H1 (cell line): ENCODE measurements around the gene NKX2-1. TPM values are rescaled to one million over a fixed set of nuclear protein-coding genes. Genes with fewer than 3 reads are reported as not detected.
A peak's percentile ranks its signal among the peaks of the same experiment; 100 is the strongest.

Experiments
- CTCF ChIA-PET: fragments of 300-600 bp; sonication (Branson Sonifier 250); formaldehyde crosslinking; loops from one replicate; lab custom pipeline; 2021; ENCODE audit not compliant: partially characterized antibody; lab: Charles Lee
- POLR2A ChIA-PET: fragments of 300-600 bp; sonication (Branson Sonifier 250); formaldehyde crosslinking; loops from one replicate; lab custom pipeline; 2021; ENCODE audit warnings: inconsistent platforms; ENCODE audit not compliant: partially characterized antibody; lab: Charles Lee
- DNase-seq, 2 experiments: peaks; one replicate each; pipeline versions ENCODE4 v3.0.0 to v3.0.0-alpha.2; 2010 to 2022; ENCODE audit warnings: low spot score in 2 of 2, low read depth in 1 of 2, mixed read lengths in 1 of 2
- FAIRE-seq: peaks from 2 replicates; lab custom pipeline; 2011; peaks lifted over from hg19 to GRCh38; lab: Jason Lieb, UNC
- H2AFZ ChIP-seq: 2 replicates; pipeline ENCODE4 v1.8.1; 2012; ENCODE audit warnings: low read length, inconsistent platforms
- H2AK5ac ChIP-seq: 2 replicates; pipeline ENCODE4 v1.6.1; 2013; ENCODE audit warnings: low read depth, low read length
- H2BK120ac ChIP-seq: replicated peaks from 2 replicates; pipeline ENCODE3; 2013; ENCODE audit warnings: low read depth, low read length, inconsistent platforms
- H2BK12ac ChIP-seq: 2 replicates; pipeline ENCODE4 v1.6.1; 2013; ENCODE audit warnings: low read depth, low read length
- H2BK15ac ChIP-seq: 2 replicates; pipeline ENCODE4 v1.6.1; 2013; ENCODE audit warnings: low read length
- H2BK20ac ChIP-seq: 2 replicates; pipeline ENCODE4 v1.6.1; 2013; ENCODE audit warnings: low read length
- H2BK5ac ChIP-seq: 2 replicates; pipeline ENCODE4 v1.6.1; 2013; ENCODE audit warnings: low read depth, low read length
- H3K14ac ChIP-seq: 2 replicates; pipeline ENCODE4 v1.6.1; 2013; ENCODE audit warnings: inconsistent platforms; ENCODE audit not compliant: insufficient read length
- H3K18ac ChIP-seq: 2 replicates; pipeline ENCODE4 v1.6.1; 2013; ENCODE audit warnings: low read length; ENCODE audit errors: extremely low read depth
- H3K23ac ChIP-seq: 2 replicates; pipeline ENCODE4 v1.6.1; 2013; ENCODE audit warnings: inconsistent platforms; ENCODE audit not compliant: insufficient read length
- H3K23me2 ChIP-seq: 2 replicates; pipeline ENCODE4 v1.6.1; 2013; ENCODE audit warnings: low read depth, low read length
- H3K27ac ChIP-seq: 2 replicates; pipeline ENCODE4 v1.6.1; 2011; ENCODE audit warnings: low read depth, low read length, inconsistent platforms
- H3K27me3 ChIP-seq, 4 experiments: replicated peaks in 1 of 4; 1 replicate in 1 of 4; 2 replicates in 3 of 4; pipeline versions ENCODE4 v1.6.1 to v1.8.1; 2011 to 2013; ENCODE audit warnings: low read length in 3 of 4, mild to moderate bottlenecking in 3 of 4, inconsistent platforms in 2 of 4, mixed read lengths in 2 of 4, moderate library complexity in 1 of 4; ENCODE audit not compliant: control insufficient read depth in 3 of 4, insufficient read depth in 3 of 4; ENCODE audit errors: extremely low read depth in 1 of 4
- H3K36me3 ChIP-seq, 4 experiments: 2 replicates each; pipeline versions ENCODE4 v1.6.1 to v1.8.1; 2011 to 2013; ENCODE audit warnings: mild to moderate bottlenecking in 4 of 4, low read length in 3 of 4, moderate library complexity in 2 of 4, control low read depth in 1 of 4, inconsistent platforms in 1 of 4; ENCODE audit not compliant: insufficient read depth in 4 of 4, control insufficient read depth in 2 of 4
- H3K4ac ChIP-seq: replicated peaks from 2 replicates; pipeline ENCODE3; 2013; ENCODE audit warnings: low read length, low read depth, mixed read lengths, inconsistent platforms; ENCODE audit not compliant: insufficient read length
- H3K4me1 ChIP-seq, 4 experiments: replicated peaks in 1 of 4; 1 replicate in 1 of 4; 2 replicates in 3 of 4; pipeline versions ENCODE4 v1.6.1 to v1.8.1; 2011 to 2013; ENCODE audit warnings: low read length in 3 of 4, inconsistent platforms in 2 of 4, mixed read lengths in 1 of 4; ENCODE audit not compliant: insufficient read depth in 4 of 4, control insufficient read depth in 3 of 4
- H3K4me2 ChIP-seq, 2 experiments: 2 replicates each; pipeline versions ENCODE4 v1.6.1 to v1.8.1; 2011 to 2013; ENCODE audit warnings: low read depth in 2 of 2, low read length in 2 of 2, control low read depth in 1 of 2, inconsistent platforms in 1 of 2, mild to moderate bottlenecking in 1 of 2; ENCODE audit not compliant: insufficient read depth in 1 of 2
- H3K4me3 ChIP-seq, 4 experiments: fragments of 200-600, 300-600 bp in 1 of 4; sonication (generic), shearing (Covaris generic), sonication (Bioruptor Twin) in 1 of 4; 2 replicates each; pipeline versions ENCODE4 v1.5.1 to v1.8.1; 2011 to 2016; ENCODE audit warnings: low read length in 4 of 4, low read depth in 3 of 4, control low read depth in 2 of 4, inconsistent platforms in 2 of 4, mild to moderate bottlenecking in 2 of 4, mixed read lengths in 1 of 4, moderate library complexity in 1 of 4; ENCODE audit not compliant: insufficient read depth in 2 of 4; ENCODE audit errors: extremely low read depth in 1 of 4
- H3K56ac ChIP-seq: replicated peaks from 2 replicates; pipeline ENCODE3; 2013; ENCODE audit warnings: low read depth, mild to moderate bottlenecking, mixed read lengths, low read length, inconsistent platforms; ENCODE audit not compliant: insufficient read length
- H3K79me1 ChIP-seq: 2 replicates; pipeline ENCODE4 v1.6.1; 2013; ENCODE audit warnings: low read depth, low read length, control low read depth
- H3K79me2 ChIP-seq, 2 experiments: 2 replicates each; pipeline versions ENCODE4 v1.6.1 to v1.8.1; 2012 to 2013; ENCODE audit warnings: low read length in 2 of 2, mild to moderate bottlenecking in 2 of 2, inconsistent platforms in 1 of 2; ENCODE audit not compliant: insufficient read depth in 2 of 2, control insufficient read depth in 1 of 2
- H3K9ac ChIP-seq, 4 experiments: replicated peaks in 1 of 4; 1 replicate in 1 of 4; 2 replicates in 3 of 4; pipeline versions ENCODE4 v1.6.1 to v1.8.1; 2011 to 2013; ENCODE audit warnings: low read depth in 3 of 4, low read length in 3 of 4, control low read depth in 2 of 4, mild to moderate bottlenecking in 2 of 4, moderate library complexity in 2 of 4, inconsistent platforms in 1 of 4; ENCODE audit errors: extremely low read depth in 1 of 4
- H3K9me3 ChIP-seq, 2 experiments: 2 replicates each; pipeline versions ENCODE4 v1.6.1 to v1.8.1; 2012 to 2013; ENCODE audit warnings: mild to moderate bottlenecking in 2 of 2, moderate library complexity in 2 of 2, control low read depth in 1 of 2, inconsistent platforms in 1 of 2, low read depth in 1 of 2, low read length in 1 of 2, mixed read lengths in 1 of 2; ENCODE audit not compliant: insufficient read depth in 2 of 2
- H4K20me1 ChIP-seq, 2 experiments: replicated peaks in 1 of 2; 2 replicates each; pipeline versions ENCODE3 to v1.8.1; 2011 to 2013; ENCODE audit warnings: inconsistent platforms in 2 of 2, low read length in 2 of 2, mild to moderate bottlenecking in 1 of 2; ENCODE audit not compliant: insufficient read depth in 2 of 2, control insufficient read depth in 1 of 2
- H4K5ac ChIP-seq: 2 replicates; pipeline ENCODE4 v1.6.1; 2013; ENCODE audit warnings: low read length, low read depth, mixed read lengths, inconsistent platforms; ENCODE audit not compliant: insufficient read length
- H4K8ac ChIP-seq: 2 replicates; pipeline ENCODE4 v1.8.0; 2013; ENCODE audit warnings: mild to moderate bottlenecking, moderate library complexity, low read length, inconsistent platforms; ENCODE audit not compliant: insufficient read depth; ENCODE audit errors: extremely low read depth
- H4K91ac ChIP-seq: replicated peaks from 2 replicates; pipeline ENCODE3; 2013; ENCODE audit warnings: low read length, mixed read lengths, inconsistent platforms; ENCODE audit not compliant: insufficient read length
- EZH2 ChIP-seq: fragments of 200-600 bp; sonication (generic); IDR thresholded peaks from 2 replicates; pipeline ENCODE4 v1.7.1; 2012; ENCODE audit warnings: low read depth, mild to moderate bottlenecking, moderate library complexity, low read length, inconsistent platforms; ENCODE audit not compliant: severe bottlenecking
- TEAD4 ChIP-seq: IDR thresholded peaks from 2 replicates; pipeline ENCODE4 v1.6.1; 2012; ENCODE audit warnings: low read depth, low read length, inconsistent platforms, mixed read lengths
- WGBS, 2 experiments: shearing (Covaris generic) in 1 of 2; methylation state at CpG; one replicate each; pipeline versions ENCODE4 v1.1.6 to v1.1.7; 2013 to 2015; ENCODE audit warnings: low lambda C conversion rate in 2 of 2, mixed read lengths in 2 of 2, inconsistent platforms in 1 of 2, low coverage in 1 of 2, missing lambda C conversion rate in 1 of 2; ENCODE audit not compliant: insufficient replicate concordance in 2 of 2, insufficient coverage in 1 of 2, insufficient read length in 1 of 2; ENCODE audit errors: extremely low coverage in 1 of 2, missing lambda C conversion rate in 1 of 2; 5-methylcytosine and 5-hydroxymethylcytosine counted together
- polyA plus RNA-seq, 7 experiments: library from polyadenylated mRNA; depleted of rRNA in 3 of 7; stranded (reverse) in 5 of 7; unstranded in 2 of 7; fragments of >200 nt in 5 of 7; fragments of 200-250 nt in 2 of 7; gene quantifications; 1 replicate in 5 of 7; 2 replicates in 1 of 7; 4 replicates in 1 of 7; pipeline versions ENCODE4 v1.2.1 to v1.2.3, GENCODE V29; 2011 to 2013; ENCODE audit warnings: missing spikeins in 2 of 7, mixed read lengths in 2 of 7
- total RNA-seq: library from RNA; stranded (reverse); fragmentation: NEBNext Ultra II Directional; extraction: Animal tissue kit (Norgen Biotek cat#: 25700); gene quantifications from 2 replicates; pipeline ENCODE4 v1.2.1, GENCODE V29; 2021

Gene NKX2-1
- total and polyA plus RNA-seq, 2 of the 8 experiments (the other 6 are each of a cell fraction or from before 2014, with no cell fraction given): not detected

GRCh38 chr14:36555998-36556743, 36.1 kb upstream of the NKX2-1 start:
- Histone ChIP-seq H4K5ac (no peak overlapping the region), H3K23ac (no peak overlapping the region), H3K4me2 (no peak overlapping the region), H4K8ac (no peak overlapping the region), H4K91ac (no peak overlapping the region), H3K23me2 (no peaks in the 10 kb centered on the region), H3K27me3 (peaks cover 0 to 2% (median 0%) of the 10 kb centered on the region in 4 experiments; a peak in 2 of 7 replicates), H3K4me3 (no peak overlapping the region), H2BK15ac (no peak overlapping the region), H3K27ac (no peak overlapping the region), H2BK120ac (no peak overlapping the region), H3K4ac (no peak overlapping the region), H2BK20ac (no peak overlapping the region), H3K9me3 (no peaks in the 10 kb centered on the region), H2AFZ (no peak overlapping the region), H2BK12ac (no peak overlapping the region), H4K20me1 (no peaks in the 10 kb centered on the region), H2AK5ac (no peak overlapping the region), H3K36me3 (no peaks in the 10 kb centered on the region), H3K9ac (no peak overlapping the region; a peak in 1 of 7 replicates), H3K4me1 (peaks cover 0 to 6% (median 4%) of the 10 kb centered on the region in 4 experiments; a peak in 2 of 7 replicates), H3K56ac (no peak overlapping the region), H3K14ac (no peak overlapping the region), H3K18ac (no peak overlapping the region)
- WGBS, 2 experiments: 79% methylated on average over 6 of the region's 6 CpGs; no CpG with 5 or more reads in 1 of the 2 experiments
- CTCF ChIA-PET: interaction anchor here (0.6 to 11.4 kb wide), 29 partner anchors 9 to 596 kb away, joined by 3 to 230 read pairs (median 7); partner anchors contain the start of gene NKX2-1
- POLR2A ChIA-PET: interaction anchor here (2.0 kb wide), 1 partner anchor 31 kb away, joined by 4 read pairs; no protein-coding TSS in a partner anchor
- DNase-seq: no peak
- no peak for TF ChIP-seq TEAD4
- TF ChIP-seq EZH2: peak; percentile 29
- TF ChIP-seq, all 59 proteins: peak for 1
- Histone ChIP-seq H3K79me2 (no peaks in the 10 kb centered on the region), H3K79me1 (no peaks in the 10 kb centered on the region), H2BK5ac (no peak overlapping the region)
- FAIRE-seq: no peak
